ENCODE data around the gene NDUFAF2.

GRCh38 chr5:61180886-61181285 lies 235.9 kb downstream of the NDUFAF2 start:
- no peak for TF ChIP-seq POLR2AphosphoS5 (IDR thresholded peaks at IDR 0.05; ENCODE audit: low read depth, low read length)
- TF ChIP-seq POLR2A (IDR thresholded peaks at IDR 0.05; ENCODE audit: low read depth, low read length), result no peak
- no peak for TF ChIP-seq TAF1 (IDR thresholded peaks at IDR 0.05; ENCODE audit: low read depth, low read length)
- no peak for TF ChIP-seq SPI1 (IDR thresholded peaks at IDR 0.05; ENCODE audit: low read depth, low read length)
